Endothelial cell of umbilical vein (primary cell): ENCODE measurements around the gene MCEMP1. TPM values are rescaled to one million over a fixed set of nuclear protein-coding genes. Genes with fewer than 3 reads are reported as not detected.
"Not testable (repeated sequence)": the region's sequence is repeated elsewhere in the genome, so short reads cannot be mapped to it uniquely, and the experiment has no call there.

Experiments
- BruUV-seq: library from RNA; stranded (reverse); fragments of 400-500 nt; replicated peaks from 2 replicates; lab custom pipeline; 2021; lab: Mats Ljungman, UMichigan
- CTCF ChIA-PET: fragments of 300-600, 350-600 bp; sonication (Branson Sonifier 250); formaldehyde crosslinking; loops from one replicate; lab custom pipeline; 2021; ENCODE audit warnings: antibody characterized with exemption, inconsistent platforms; lab: Charles Lee
- POLR2A ChIA-PET: fragments of 300-600, 350-600 bp; sonication (Branson Sonifier 250); formaldehyde crosslinking; loops from one replicate; lab custom pipeline; 2021; ENCODE audit warnings: antibody characterized with exemption, inconsistent platforms; lab: Charles Lee
- DNase-seq: peaks from one replicate; pipeline ENCODE4 v3.0.0-alpha.2; 2011; ENCODE audit warnings: low read depth, low spot score
- FAIRE-seq: peaks from 2 replicates; lab custom pipeline; 2011; peaks lifted over from hg19 to GRCh38; lab: Jason Lieb, UNC
- H2AFZ ChIP-seq: 2 replicates; pipeline ENCODE4 v1.6.0; 2012; ENCODE audit warnings: low read depth, low read length, control low read depth, inconsistent platforms
- H3K27ac ChIP-seq: 2 replicates; pipeline ENCODE4 v1.5.1; 2011; ENCODE audit warnings: low read depth, mild to moderate bottlenecking, control low read depth, low read length, moderate library complexity; ENCODE audit not compliant: insufficient read depth
- H3K27me3 ChIP-seq, 2 experiments: 2 replicates each; pipeline versions ENCODE4 v1.6.0 to v1.6.1; 2011; ENCODE audit warnings: low read length in 2 of 2, mixed read lengths in 1 of 2; ENCODE audit not compliant: control insufficient read depth in 2 of 2, insufficient read depth in 2 of 2
- H3K36me3 ChIP-seq, 2 experiments: 2 replicates in 1 of 2; 3 replicates in 1 of 2; pipeline ENCODE4 v1.5.1; 2011; ENCODE audit warnings: low read length in 2 of 2, mild to moderate bottlenecking in 1 of 2, moderate library complexity in 1 of 2; ENCODE audit not compliant: control insufficient read depth in 2 of 2, insufficient read depth in 2 of 2; ENCODE audit errors: extremely low read depth in 1 of 2
- H3K4me1 ChIP-seq: 3 replicates; pipeline ENCODE4 v1.5.1; 2011; ENCODE audit warnings: mild to moderate bottlenecking, low read length; ENCODE audit not compliant: control insufficient read depth, insufficient read depth; ENCODE audit errors: extremely low read depth
- H3K4me2 ChIP-seq: 2 replicates; pipeline ENCODE4 v1.6.1; 2011; ENCODE audit warnings: low read length, control low read depth, mixed read lengths; ENCODE audit not compliant: insufficient read depth
- H3K4me3 ChIP-seq, 3 experiments: fragments of 200-600 bp in 1 of 3; sonication (generic), shearing (Covaris generic) in 1 of 3; replicated peaks in 1 of 3; 2 replicates each; pipeline ENCODE4 v1.5.1; 2011 to 2016; ENCODE audit warnings: control low read depth in 3 of 3, low read length in 3 of 3, mild to moderate bottlenecking in 2 of 3, inconsistent platforms in 1 of 3, low read depth in 1 of 3, moderate library complexity in 1 of 3; ENCODE audit not compliant: insufficient read depth in 1 of 3
- H3K79me2 ChIP-seq: 2 replicates; pipeline ENCODE4 v1.6.0; 2012; ENCODE audit warnings: low read length, inconsistent platforms; ENCODE audit not compliant: control insufficient read depth, insufficient read depth
- H3K9ac ChIP-seq: replicated peaks from 2 replicates; pipeline ENCODE3; 2011; ENCODE audit warnings: low read length, control low read depth; ENCODE audit not compliant: insufficient read depth; ENCODE audit errors: extremely low read depth
- H3K9me1 ChIP-seq: replicated peaks from 3 replicates; pipeline ENCODE4 v1.6.0; 2011; ENCODE audit warnings: mild to moderate bottlenecking, low read length; ENCODE audit not compliant: control insufficient read depth, insufficient read depth; ENCODE audit errors: extremely low read depth
- H3K9me3 ChIP-seq: replicated peaks from 2 replicates; pipeline ENCODE4 v1.5.1; 2012; ENCODE audit warnings: low read length, inconsistent platforms; ENCODE audit not compliant: control insufficient read depth, insufficient read depth
- H4K20me1 ChIP-seq: replicated peaks from 2 replicates; pipeline ENCODE3; 2011; ENCODE audit warnings: mild to moderate bottlenecking, low read length; ENCODE audit not compliant: control insufficient read depth, insufficient read depth; ENCODE audit errors: extremely low read depth
- CTCF ChIP-seq, 2 donors: IDR thresholded peaks; 1 replicate in 1 of 2; 2 replicates in 1 of 2; pipeline ENCODE4 v1.5.1; 2011; ENCODE audit warnings: low read length in 2 of 2, mild to moderate bottlenecking in 2 of 2, moderate library complexity in 2 of 2, control low read depth in 1 of 2, inconsistent platforms in 1 of 2, low read depth in 1 of 2; ENCODE audit not compliant: insufficient read depth in 1 of 2; ENCODE audit errors: extremely low read depth in 1 of 2
- EZH2 ChIP-seq: IDR thresholded peaks from 2 replicates; pipeline ENCODE4 v1.6.1; 2012; ENCODE audit warnings: borderline replicate concordance, low read depth, mild to moderate bottlenecking, moderate library complexity, low read length, inconsistent platforms; ENCODE audit not compliant: severe bottlenecking
- FOS ChIP-seq: IDR thresholded peaks from 2 replicates; pipeline ENCODE4 v1.6.1; 2011; ENCODE audit warnings: mild to moderate bottlenecking, low read length, moderate library complexity, borderline replicate concordance; ENCODE audit not compliant: insufficient read depth
- GATA2 ChIP-seq: IDR thresholded peaks from 2 replicates; pipeline ENCODE4 v1.7.0; 2011; ENCODE audit warnings: low read depth, mild to moderate bottlenecking, moderate library complexity, mixed read lengths, low read length; ENCODE audit not compliant: insufficient read length, insufficient read depth
- JUN ChIP-seq: IDR thresholded peaks from 2 replicates; pipeline ENCODE4 v1.6.1; 2011; ENCODE audit warnings: borderline replicate concordance, low read depth; ENCODE audit not compliant: insufficient read length, insufficient read depth
- MAX ChIP-seq: IDR thresholded peaks from 2 replicates; pipeline ENCODE4 v1.6.1; 2011; ENCODE audit not compliant: insufficient read depth, insufficient read length
- MYC ChIP-seq: IDR thresholded peaks from one replicate; pipeline ENCODE4 v1.6.1; 2011; ENCODE audit warnings: mild to moderate bottlenecking, low read depth, low read length
- POLR2A ChIP-seq: IDR thresholded peaks from 2 replicates; pipeline ENCODE4 v1.6.1; 2012; ENCODE audit warnings: low read depth, mild to moderate bottlenecking, control low read depth, low read length
- POLR2AphosphoS5 ChIP-seq: IDR thresholded peaks from 2 replicates; pipeline ENCODE4 v1.6.1; 2012; ENCODE audit warnings: low read depth, mild to moderate bottlenecking, control low read depth, low read length, moderate library complexity; ENCODE audit not compliant: insufficient read depth
- dilution Hi-C: fragments of 300-500 bp; cut with MboI; formaldehyde crosslinking; loops from one replicate; pipeline ENCODE4 v1.15.0; 2019; ENCODE audit warnings: low sequenced_read_pairs; ENCODE audit not compliant: extremely low pct_ligation_motif_present
- intact Hi-C: fragments of 100-400 bp; cut with micrococcal nuclease; formaldehyde crosslinking; loops from one replicate; pipeline ENCODE4 v1.10.0; 2022
- polyA plus RNA-seq, 4 experiments: library from polyadenylated mRNA; depleted of rRNA in 3 of 4; stranded (reverse) in 3 of 4; unstranded in 1 of 4; fragments of >200 nt; gene quantifications; 2 replicates each; pipeline versions ENCODE4 v1.2.1 to v1.2.3, GENCODE V29; 2011 to 2012; ENCODE audit warnings: missing spikeins in 1 of 4
- total RNA-seq: library from RNA; stranded (reverse); gene quantifications from 2 replicates; pipeline ENCODE4 v1.2.3, GENCODE V29; 2021

Gene MCEMP1
- total and polyA plus RNA-seq, 2 donors (not counting 3 experiments of a cell fraction or from before 2014, with no cell fraction given): not detected

GRCh38 chr19:7643031-7643415 lies 33.9 kb upstream of the MCEMP1 start:
- FAIRE-seq: no peak
- no peak overlapping the region for H3K9ac ChIP-seq
- intact Hi-C loops (no loop called here), dilution Hi-C loops (no loop called here)
- DNase-seq: no peak
- no peak overlapping the region for H3K4me3 ChIP-seq
- no peaks in the 10 kb centered on the region for H3K36me3 ChIP-seq
- no peaks in the 10 kb centered on the region for H4K20me1 ChIP-seq
- H3K9me1 ChIP-seq: no peaks in the 10 kb centered on the region
- no peaks in the 10 kb centered on the region for H3K79me2 ChIP-seq
- ChIA-PET POLR2A (no interaction called here), CTCF (no interaction called here)
- no peak overlapping the region for H2AFZ ChIP-seq
- no peaks in the 10 kb centered on the region for H3K27me3 ChIP-seq
- no peak for TF ChIP-seq POLR2AphosphoS5
- TF ChIP-seq EZH2: no peak
- no peak for TF ChIP-seq CTCF (IDR thresholded peaks at IDR 0.05; ENCODE audit: extremely low read depth in 1 of 2, insufficient read depth in 1 of 2, low read depth in 1 of 2, low read length in 2 of 2)
- no peak for TF ChIP-seq POLR2A
- no peak for TF ChIP-seq MYC
- no peak for TF ChIP-seq JUN
- TF ChIP-seq MAX: no peak
- TF ChIP-seq GATA2: no peak
- no peak for TF ChIP-seq FOS
- no peaks in the 10 kb centered on the region for H3K9me3 ChIP-seq
- BruUV-seq: no TSS peak
- H3K4me2 ChIP-seq: no peak overlapping the region
- no peak overlapping the region for H3K27ac ChIP-seq
- H3K4me1 ChIP-seq: no peaks in the 10 kb centered on the region

- H3K27ac ChIP-seq, H3K4me2 ChIP-seq, H3K9me3 ChIP-seq, H3K4me3 ChIP-seq, H4K20me1 ChIP-seq, H2AFZ ChIP-seq, H3K27me3 ChIP-seq, dilution Hi-C loops, H3K4me1 ChIP-seq, FAIRE-seq, BruUV-seq, H3K36me3 ChIP-seq, H3K9me1 ChIP-seq, H3K79me2 ChIP-seq, H3K9ac ChIP-seq, DNase-seq, intact Hi-C loops: not testable (repeated sequence)
- ChIA-PET POLR2A (interaction anchor here (0.7 kb wide), 1 partner anchor 14 kb away, joined by 7 read pairs; no protein-coding TSS in a partner anchor), CTCF (interaction anchor here (1.2 kb wide), 1 partner anchor 37 kb away, joined by 4 read pairs; the partner anchor contains the start of gene TRAPPC5)
Observed at GRCh38 chr19:7643629-7644549, 33.0 kb upstream of the MCEMP1 start.
